Measurements from ENCODE around the gene KIRREL3.

Gene KIRREL3

GRCh38 chr11:126840975-126841374, 159.6 kb downstream of the KIRREL3 start:
- no peak for TF ChIP-seq CTCF (conservative IDR thresholded peaks at IDR 0.05)
- H3K27ac ChIP-seq: no peak overlapping the region

GRCh38 chr11:126840201-126840886, 160.2 kb downstream of the KIRREL3 start:
- H3K27ac ChIP-seq: no peak overlapping the region
- no peak for TF ChIP-seq CTCF (conservative IDR thresholded peaks at IDR 0.05)

- TF ChIP-seq CTCF (conservative IDR thresholded peaks at IDR 0.05): no peak
Measured at GRCh38 chr11:126839496-126839895, 161.1 kb downstream of the KIRREL3 start.

GRCh38 chr11:126838779-126839178, 161.8 kb downstream of the KIRREL3 start:
- TF ChIP-seq CTCF (conservative IDR thresholded peaks at IDR 0.05): no peak
- no peak overlapping the region for H3K27ac ChIP-seq

More at GRCh38 chr11:126839496-126839895, 161.1 kb downstream of the KIRREL3 start:
- H3K27ac ChIP-seq: no peak overlapping the region

GRCh38 chr11:126837581-126837980, 163.0 kb downstream of the KIRREL3 start:
- TF ChIP-seq CTCF (conservative IDR thresholded peaks at IDR 0.05): no peak
- H3K27ac ChIP-seq: no peak overlapping the region

GRCh38 chr11:126834573-126834972, 166.0 kb downstream of the KIRREL3 start:
- no peak overlapping the region for H3K27ac ChIP-seq
- TF ChIP-seq CTCF (conservative IDR thresholded peaks at IDR 0.05): no peak

GRCh38 chr11:126834149-126834548, 166.4 kb downstream of the KIRREL3 start:
- TF ChIP-seq CTCF (conservative IDR thresholded peaks at IDR 0.05): no peak
- H3K27ac ChIP-seq: no peak overlapping the region
